WTC11 (cell line): ENCODE measurements around the gene PLK1. TPM values are rescaled to one million over a fixed set of nuclear protein-coding genes. Genes with fewer than 3 reads are reported as not detected.
A peak's percentile ranks its signal among the peaks of the same experiment; 100 is the strongest.

Experiments used
- CREM ChIP-seq: sonication (generic); formaldehyde crosslinking; IDR thresholded peaks from 2 replicates; pipeline ENCODE4 v1.8.1; 2022; ENCODE audit warnings: mild to moderate bottlenecking, missing genetic modification reagents, moderate library complexity
- ETV6 ChIP-seq: sonication (generic); formaldehyde crosslinking; IDR thresholded peaks from 2 replicates; pipeline ENCODE4 v1.8.1; 2022; ENCODE audit warnings: mild to moderate bottlenecking, missing genetic modification reagents
- FOXJ3 ChIP-seq: sonication (generic); formaldehyde crosslinking; IDR thresholded peaks from 2 replicates; pipeline ENCODE4 v1.9.0; 2021; ENCODE audit warnings: missing genetic modification reagents, mild to moderate bottlenecking, borderline replicate concordance
- GABPB1 ChIP-seq: sonication (generic); formaldehyde crosslinking; IDR thresholded peaks from 2 replicates; pipeline ENCODE4 v1.8.1; 2023; ENCODE audit warnings: mild to moderate bottlenecking, missing genetic modification reagents
- JUN ChIP-seq: sonication (generic); formaldehyde crosslinking; IDR thresholded peaks from 2 replicates; pipeline ENCODE4 v1.8.0; 2023; ENCODE audit warnings: mild to moderate bottlenecking, missing genetic modification reagents
- KAT7 ChIP-seq: sonication (generic); formaldehyde crosslinking; IDR thresholded peaks from 2 replicates; pipeline ENCODE4 v1.8.1; 2023; ENCODE audit warnings: missing genetic modification reagents, mild to moderate bottlenecking, borderline replicate concordance
- NFATC4 ChIP-seq: fragments of 250-450 bp; sonication (Bioruptor Pico); IDR thresholded peaks from 2 replicates; pipeline ENCODE4 v1.9.0; 2021; ENCODE audit warnings: mild to moderate bottlenecking
- NFYB ChIP-seq: sonication (generic); formaldehyde crosslinking; conservative IDR thresholded peaks from 2 replicates; pipeline ENCODE4 v1.8.0; 2022; ENCODE audit warnings: low read depth, missing genetic modification reagents
- NR3C1 ChIP-seq: sonication (generic); formaldehyde crosslinking; conservative IDR thresholded peaks from 2 replicates; pipeline ENCODE4 v1.8.1; 2023; ENCODE audit warnings: low read depth, mild to moderate bottlenecking, missing genetic modification reagents
- RELA ChIP-seq: sonication (generic); formaldehyde crosslinking; IDR thresholded peaks from 2 replicates; pipeline ENCODE4 v1.8.1; 2022; ENCODE audit warnings: missing genetic modification reagents, mild to moderate bottlenecking, borderline replicate concordance
- TP53 ChIP-seq: sonication (generic); formaldehyde crosslinking; IDR thresholded peaks from 2 replicates; pipeline ENCODE4 v1.8.1; 2023; ENCODE audit warnings: mild to moderate bottlenecking, missing genetic modification reagents
- ZBTB21 ChIP-seq: sonication (generic); formaldehyde crosslinking; IDR thresholded peaks from 2 replicates; pipeline ENCODE4 v1.8.1; 2023; ENCODE audit warnings: mild to moderate bottlenecking, missing genetic modification reagents, borderline replicate concordance
- ZBTB43 ChIP-seq: sonication (generic); formaldehyde crosslinking; IDR thresholded peaks from 2 replicates; pipeline ENCODE4 v1.8.1; 2023; ENCODE audit warnings: mild to moderate bottlenecking, missing genetic modification reagents
- ZNF121 ChIP-seq: sonication (generic); formaldehyde crosslinking; IDR thresholded peaks from 2 replicates; pipeline ENCODE4 v1.8.0; 2023; ENCODE audit warnings: missing genetic modification reagents
- ZNF219 ChIP-seq: sonication (generic); formaldehyde crosslinking; IDR thresholded peaks from 2 replicates; pipeline ENCODE4 v1.8.0; 2023; ENCODE audit warnings: missing genetic modification reagents, mild to moderate bottlenecking, borderline replicate concordance
- ZNF416 ChIP-seq: fragments of 250-450 bp; sonication (Bioruptor Pico); IDR thresholded peaks from 2 replicates; pipeline ENCODE4 v1.9.0; 2021; ENCODE audit warnings: mild to moderate bottlenecking, inconsistent platforms
- total RNA-seq: library from RNA; stranded (reverse); gene quantifications from 3 replicates; pipeline ENCODE4 v1.2.3, GENCODE V29; 2021
- TF ChIP-seq, protein P1 (sequence below): fragments of 250-450 bp; sonication (Bioruptor Pico); IDR thresholded peaks from 2 replicates; pipeline ENCODE4 v2.1.2; 2022; ENCODE audit warnings: mild to moderate bottlenecking, moderate library complexity
- TF ChIP-seq, protein P2 (sequence below): sonication (generic); formaldehyde crosslinking; IDR thresholded peaks from 2 replicates; pipeline ENCODE4 v1.8.1; 2022; ENCODE audit warnings: low read depth, missing genetic modification reagents, borderline replicate concordance
- TF ChIP-seq, protein P3 (sequence below): fragments of 250-450 bp; sonication (Bioruptor Pico); IDR thresholded peaks from 2 replicates; pipeline ENCODE4 v1.9.0; 2021; ENCODE audit warnings: mild to moderate bottlenecking
- TF ChIP-seq, protein P4 (sequence below): fragments of 250-450 bp; sonication (Bioruptor Pico); IDR thresholded peaks from 2 replicates; pipeline ENCODE4 v1.9.0; 2021; ENCODE audit warnings: mild to moderate bottlenecking, borderline replicate concordance

The PLK1 gene
- total RNA-seq, 1 experiment from 2014 or later = 167 TPM

DNA sequence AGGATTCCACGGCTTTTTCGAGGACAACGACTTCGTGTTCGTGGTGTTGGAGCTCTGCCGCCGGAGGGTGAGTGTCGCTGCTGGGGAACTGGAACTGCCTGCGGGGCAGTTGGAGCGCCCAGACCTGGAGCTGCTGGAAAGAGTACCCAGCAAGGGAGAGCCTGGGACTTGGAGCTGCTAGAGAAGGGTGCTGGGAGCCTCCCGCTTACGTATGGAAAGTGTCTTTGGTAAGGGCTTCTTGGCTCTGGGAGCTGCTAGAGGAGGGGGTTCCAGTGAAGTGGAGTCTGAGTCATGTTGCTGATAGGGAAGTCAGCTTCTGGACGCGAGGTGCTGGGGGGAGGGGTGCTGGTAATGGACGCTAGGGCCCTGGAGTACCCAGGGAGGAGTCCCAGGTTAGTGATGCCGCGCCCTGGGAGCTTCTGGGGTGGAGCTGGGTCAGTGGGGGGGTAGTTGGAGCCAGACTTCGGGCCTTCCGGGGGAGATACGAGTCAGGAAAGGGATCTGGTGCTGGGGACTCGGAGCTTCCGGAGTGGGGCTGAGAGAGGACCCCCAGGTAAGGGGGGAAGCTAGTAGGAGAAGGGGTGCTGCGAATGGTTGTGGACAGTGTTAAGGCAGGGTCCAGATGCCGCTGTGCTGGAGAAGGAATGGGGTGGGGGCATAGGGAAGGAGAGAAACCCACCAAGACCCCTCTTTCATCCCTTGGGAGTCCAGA, 741 bp downstream of the PLK1 start (continued):
- TF ChIP-seq KAT7 (CRISPR knock-in tag) (peak; percentile 71; the same call in 1 of the 2 replicates), ZBTB43 (CRISPR knock-in tag) (no peak), ZNF121 (CRISPR knock-in tag) (no peak), CREM (CRISPR knock-in tag) (no peak), ZNF416 (CRISPR knock-in tag) (no peak), NFATC4 (no peak), GABPB1 (CRISPR knock-in tag) (no peak), RELA (CRISPR knock-in tag) (no peak), TP53 (no peak), ZBTB21 (CRISPR knock-in tag) (no peak), ZNF219 (CRISPR knock-in tag) (no peak), FOXJ3 (CRISPR knock-in tag) (no peak), ETV6 (CRISPR knock-in tag) (no peak), JUN (CRISPR knock-in tag) (no peak), NFYB (no peak), NR3C1 (CRISPR knock-in tag) (no peak)
- TF ChIP-seq, protein P1, sequence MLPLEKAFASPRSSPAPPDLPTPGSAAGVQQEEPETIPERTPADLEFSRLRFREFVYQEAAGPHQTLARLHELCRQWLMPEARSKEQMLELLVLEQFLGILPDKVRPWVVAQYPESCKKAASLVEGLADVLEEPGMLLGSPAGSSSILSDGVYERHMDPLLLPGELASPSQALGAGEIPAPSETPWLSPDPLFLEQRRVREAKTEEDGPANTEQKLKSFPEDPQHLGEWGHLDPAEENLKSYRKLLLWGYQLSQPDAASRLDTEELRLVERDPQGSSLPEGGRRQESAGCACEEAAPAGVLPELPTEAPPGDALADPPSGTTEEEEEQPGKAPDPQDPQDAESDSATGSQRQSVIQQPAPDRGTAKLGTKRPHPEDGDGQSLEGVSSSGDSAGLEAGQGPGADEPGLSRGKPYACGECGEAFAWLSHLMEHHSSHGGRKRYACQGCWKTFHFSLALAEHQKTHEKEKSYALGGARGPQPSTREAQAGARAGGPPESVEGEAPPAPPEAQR (CRISPR knock-in tag) = no peak
- TF ChIP-seq, protein P2, sequence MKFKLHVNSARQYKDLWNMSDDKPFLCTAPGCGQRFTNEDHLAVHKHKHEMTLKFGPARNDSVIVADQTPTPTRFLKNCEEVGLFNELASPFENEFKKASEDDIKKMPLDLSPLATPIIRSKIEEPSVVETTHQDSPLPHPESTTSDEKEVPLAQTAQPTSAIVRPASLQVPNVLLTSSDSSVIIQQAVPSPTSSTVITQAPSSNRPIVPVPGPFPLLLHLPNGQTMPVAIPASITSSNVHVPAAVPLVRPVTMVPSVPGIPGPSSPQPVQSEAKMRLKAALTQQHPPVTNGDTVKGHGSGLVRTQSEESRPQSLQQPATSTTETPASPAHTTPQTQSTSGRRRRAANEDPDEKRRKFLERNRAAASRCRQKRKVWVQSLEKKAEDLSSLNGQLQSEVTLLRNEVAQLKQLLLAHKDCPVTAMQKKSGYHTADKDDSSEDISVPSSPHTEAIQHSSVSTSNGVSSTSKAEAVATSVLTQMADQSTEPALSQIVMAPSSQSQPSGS = no peak
- TF ChIP-seq, protein P3, sequence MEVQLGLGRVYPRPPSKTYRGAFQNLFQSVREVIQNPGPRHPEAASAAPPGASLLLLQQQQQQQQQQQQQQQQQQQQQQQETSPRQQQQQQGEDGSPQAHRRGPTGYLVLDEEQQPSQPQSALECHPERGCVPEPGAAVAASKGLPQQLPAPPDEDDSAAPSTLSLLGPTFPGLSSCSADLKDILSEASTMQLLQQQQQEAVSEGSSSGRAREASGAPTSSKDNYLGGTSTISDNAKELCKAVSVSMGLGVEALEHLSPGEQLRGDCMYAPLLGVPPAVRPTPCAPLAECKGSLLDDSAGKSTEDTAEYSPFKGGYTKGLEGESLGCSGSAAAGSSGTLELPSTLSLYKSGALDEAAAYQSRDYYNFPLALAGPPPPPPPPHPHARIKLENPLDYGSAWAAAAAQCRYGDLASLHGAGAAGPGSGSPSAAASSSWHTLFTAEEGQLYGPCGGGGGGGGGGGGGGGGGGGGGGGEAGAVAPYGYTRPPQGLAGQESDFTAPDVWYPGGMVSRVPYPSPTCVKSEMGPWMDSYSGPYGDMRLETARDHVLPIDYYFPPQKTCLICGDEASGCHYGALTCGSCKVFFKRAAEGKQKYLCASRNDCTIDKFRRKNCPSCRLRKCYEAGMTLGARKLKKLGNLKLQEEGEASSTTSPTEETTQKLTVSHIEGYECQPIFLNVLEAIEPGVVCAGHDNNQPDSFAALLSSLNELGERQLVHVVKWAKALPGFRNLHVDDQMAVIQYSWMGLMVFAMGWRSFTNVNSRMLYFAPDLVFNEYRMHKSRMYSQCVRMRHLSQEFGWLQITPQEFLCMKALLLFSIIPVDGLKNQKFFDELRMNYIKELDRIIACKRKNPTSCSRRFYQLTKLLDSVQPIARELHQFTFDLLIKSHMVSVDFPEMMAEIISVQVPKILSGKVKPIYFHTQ (CRISPR knock-in tag) = no peak
- TF ChIP-seq, protein P4, sequence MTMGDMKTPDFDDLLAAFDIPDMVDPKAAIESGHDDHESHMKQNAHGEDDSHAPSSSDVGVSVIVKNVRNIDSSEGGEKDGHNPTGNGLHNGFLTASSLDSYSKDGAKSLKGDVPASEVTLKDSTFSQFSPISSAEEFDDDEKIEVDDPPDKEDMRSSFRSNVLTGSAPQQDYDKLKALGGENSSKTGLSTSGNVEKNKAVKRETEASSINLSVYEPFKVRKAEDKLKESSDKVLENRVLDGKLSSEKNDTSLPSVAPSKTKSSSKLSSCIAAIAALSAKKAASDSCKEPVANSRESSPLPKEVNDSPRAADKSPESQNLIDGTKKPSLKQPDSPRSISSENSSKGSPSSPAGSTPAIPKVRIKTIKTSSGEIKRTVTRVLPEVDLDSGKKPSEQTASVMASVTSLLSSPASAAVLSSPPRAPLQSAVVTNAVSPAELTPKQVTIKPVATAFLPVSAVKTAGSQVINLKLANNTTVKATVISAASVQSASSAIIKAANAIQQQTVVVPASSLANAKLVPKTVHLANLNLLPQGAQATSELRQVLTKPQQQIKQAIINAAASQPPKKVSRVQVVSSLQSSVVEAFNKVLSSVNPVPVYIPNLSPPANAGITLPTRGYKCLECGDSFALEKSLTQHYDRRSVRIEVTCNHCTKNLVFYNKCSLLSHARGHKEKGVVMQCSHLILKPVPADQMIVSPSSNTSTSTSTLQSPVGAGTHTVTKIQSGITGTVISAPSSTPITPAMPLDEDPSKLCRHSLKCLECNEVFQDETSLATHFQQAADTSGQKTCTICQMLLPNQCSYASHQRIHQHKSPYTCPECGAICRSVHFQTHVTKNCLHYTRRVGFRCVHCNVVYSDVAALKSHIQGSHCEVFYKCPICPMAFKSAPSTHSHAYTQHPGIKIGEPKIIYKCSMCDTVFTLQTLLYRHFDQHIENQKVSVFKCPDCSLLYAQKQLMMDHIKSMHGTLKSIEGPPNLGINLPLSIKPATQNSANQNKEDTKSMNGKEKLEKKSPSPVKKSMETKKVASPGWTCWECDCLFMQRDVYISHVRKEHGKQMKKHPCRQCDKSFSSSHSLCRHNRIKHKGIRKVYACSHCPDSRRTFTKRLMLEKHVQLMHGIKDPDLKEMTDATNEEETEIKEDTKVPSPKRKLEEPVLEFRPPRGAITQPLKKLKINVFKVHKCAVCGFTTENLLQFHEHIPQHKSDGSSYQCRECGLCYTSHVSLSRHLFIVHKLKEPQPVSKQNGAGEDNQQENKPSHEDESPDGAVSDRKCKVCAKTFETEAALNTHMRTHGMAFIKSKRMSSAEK = no peak
